ENCODE results near the gene ASTN2.

- TF ChIP-seq, protein P1, sequence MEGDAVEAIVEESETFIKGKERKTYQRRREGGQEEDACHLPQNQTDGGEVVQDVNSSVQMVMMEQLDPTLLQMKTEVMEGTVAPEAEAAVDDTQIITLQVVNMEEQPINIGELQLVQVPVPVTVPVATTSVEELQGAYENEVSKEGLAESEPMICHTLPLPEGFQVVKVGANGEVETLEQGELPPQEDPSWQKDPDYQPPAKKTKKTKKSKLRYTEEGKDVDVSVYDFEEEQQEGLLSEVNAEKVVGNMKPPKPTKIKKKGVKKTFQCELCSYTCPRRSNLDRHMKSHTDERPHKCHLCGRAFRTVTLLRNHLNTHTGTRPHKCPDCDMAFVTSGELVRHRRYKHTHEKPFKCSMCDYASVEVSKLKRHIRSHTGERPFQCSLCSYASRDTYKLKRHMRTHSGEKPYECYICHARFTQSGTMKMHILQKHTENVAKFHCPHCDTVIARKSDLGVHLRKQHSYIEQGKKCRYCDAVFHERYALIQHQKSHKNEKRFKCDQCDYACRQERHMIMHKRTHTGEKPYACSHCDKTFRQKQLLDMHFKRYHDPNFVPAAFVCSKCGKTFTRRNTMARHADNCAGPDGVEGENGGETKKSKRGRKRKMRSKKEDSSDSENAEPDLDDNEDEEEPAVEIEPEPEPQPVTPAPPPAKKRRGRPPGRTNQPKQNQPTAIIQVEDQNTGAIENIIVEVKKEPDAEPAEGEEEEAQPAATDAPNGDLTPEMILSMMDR (conservative IDR thresholded peaks at IDR 0.05; ENCODE audit: low read depth in 2 of 2) = peak; percentile 72 to 90
- TF ChIP-seq JUNB (IDR thresholded peaks at IDR 0.05; ENCODE audit: unreplicated experiment) (no peak), POLR2AphosphoS5 (IDR thresholded peaks at IDR 0.05; ENCODE audit: low read depth) (no peak)
- TF ChIP-seq, protein P2, sequence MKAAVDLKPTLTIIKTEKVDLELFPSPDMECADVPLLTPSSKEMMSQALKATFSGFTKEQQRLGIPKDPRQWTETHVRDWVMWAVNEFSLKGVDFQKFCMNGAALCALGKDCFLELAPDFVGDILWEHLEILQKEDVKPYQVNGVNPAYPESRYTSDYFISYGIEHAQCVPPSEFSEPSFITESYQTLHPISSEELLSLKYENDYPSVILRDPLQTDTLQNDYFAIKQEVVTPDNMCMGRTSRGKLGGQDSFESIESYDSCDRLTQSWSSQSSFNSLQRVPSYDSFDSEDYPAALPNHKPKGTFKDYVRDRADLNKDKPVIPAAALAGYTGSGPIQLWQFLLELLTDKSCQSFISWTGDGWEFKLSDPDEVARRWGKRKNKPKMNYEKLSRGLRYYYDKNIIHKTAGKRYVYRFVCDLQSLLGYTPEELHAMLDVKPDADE (IDR thresholded peaks at IDR 0.05) = no peak
Measured at GRCh38 chr9:116646661-116647514, 768.0 kb downstream of the ASTN2 start.

Data from GM23338 (cell line).